RWPE1 (cell line): ENCODE data around the gene PID1.

Source experiments
- CTCF ChIA-PET: fragments of 350-600 bp; sonication (Branson Sonifier 250); formaldehyde crosslinking; extraction: SDS; loops from one replicate; lab custom pipeline; 2021; lab: Yijun Ruan, JAX
- POLR2A ChIA-PET: fragments of 400-600 bp; formaldehyde crosslinking; extraction: SDS; loops from one replicate; lab custom pipeline; 2020; ENCODE audit warnings: antibody characterized with exemption; ENCODE audit not compliant: low non-redundant PET; lab: Yijun Ruan, JAX
- DNase-seq: peaks from one replicate; pipeline ENCODE4 v3.0.0; 2012; ENCODE audit warnings: low spot score
- H3K27ac ChIP-seq: fragments of 450-650 bp; 2 replicates; pipeline ENCODE4 v1.5.1; 2017
- TF ChIP-seq, protein P1 (sequence below): fragments of 450-650 bp; conservative IDR thresholded peaks from 2 replicates; pipeline ENCODE4 v1.5.1; 2017; ENCODE audit warnings: low read depth, mild to moderate bottlenecking

Gene PID1, protein sequence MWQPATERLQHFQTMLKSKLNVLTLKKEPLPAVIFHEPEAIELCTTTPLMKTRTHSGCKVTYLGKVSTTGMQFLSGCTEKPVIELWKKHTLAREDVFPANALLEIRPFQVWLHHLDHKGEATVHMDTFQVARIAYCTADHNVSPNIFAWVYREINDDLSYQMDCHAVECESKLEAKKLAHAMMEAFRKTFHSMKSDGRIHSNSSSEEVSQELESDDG

DNA sequence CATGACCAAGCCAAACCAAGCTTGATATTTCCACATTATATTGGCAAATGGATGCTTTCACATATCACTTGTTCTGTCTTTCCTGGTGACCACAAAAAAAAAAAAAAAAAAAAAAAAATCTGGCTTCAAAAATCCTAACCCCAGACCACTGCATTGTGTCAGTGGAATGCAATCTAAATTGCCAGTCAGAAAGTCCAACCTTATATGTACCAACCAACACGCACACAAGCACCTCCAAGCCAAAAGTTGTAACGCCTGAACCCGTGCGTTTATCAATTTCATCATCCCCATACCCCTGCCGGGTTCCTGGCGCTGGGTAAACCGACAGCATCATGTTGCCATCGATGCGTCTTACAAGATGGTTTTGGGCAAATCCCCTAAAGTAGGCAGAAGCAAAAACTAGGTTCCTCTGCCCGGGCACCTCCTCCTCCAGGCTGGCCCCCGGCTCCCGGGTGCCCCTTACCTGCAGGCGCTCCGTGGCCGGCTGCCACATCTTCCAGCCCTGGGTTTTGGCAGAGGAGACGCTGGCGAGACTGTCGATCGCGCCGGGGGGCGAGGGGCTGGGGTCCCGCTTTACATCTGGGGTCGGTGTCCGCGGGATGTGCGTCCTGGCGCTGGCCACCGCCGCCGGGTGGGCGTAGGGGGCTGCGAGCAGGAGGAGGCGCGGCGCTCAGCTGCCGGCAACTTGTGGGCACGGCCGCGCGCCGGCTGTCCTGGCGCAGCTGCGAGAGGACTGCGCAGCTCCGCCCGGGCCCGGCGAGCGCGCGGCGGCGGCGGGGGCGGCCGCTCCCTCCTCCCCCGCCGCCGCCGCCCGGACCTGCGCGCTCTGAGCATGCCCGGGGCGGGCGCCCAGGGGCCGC, at the start of gene PID1:
Gene PID1 (minus strand): TSS at position 737 of the 860 bp plus-strand sequence. CDS start 244 bp downstream, at position 493.
- TF ChIP-seq, protein P1, sequence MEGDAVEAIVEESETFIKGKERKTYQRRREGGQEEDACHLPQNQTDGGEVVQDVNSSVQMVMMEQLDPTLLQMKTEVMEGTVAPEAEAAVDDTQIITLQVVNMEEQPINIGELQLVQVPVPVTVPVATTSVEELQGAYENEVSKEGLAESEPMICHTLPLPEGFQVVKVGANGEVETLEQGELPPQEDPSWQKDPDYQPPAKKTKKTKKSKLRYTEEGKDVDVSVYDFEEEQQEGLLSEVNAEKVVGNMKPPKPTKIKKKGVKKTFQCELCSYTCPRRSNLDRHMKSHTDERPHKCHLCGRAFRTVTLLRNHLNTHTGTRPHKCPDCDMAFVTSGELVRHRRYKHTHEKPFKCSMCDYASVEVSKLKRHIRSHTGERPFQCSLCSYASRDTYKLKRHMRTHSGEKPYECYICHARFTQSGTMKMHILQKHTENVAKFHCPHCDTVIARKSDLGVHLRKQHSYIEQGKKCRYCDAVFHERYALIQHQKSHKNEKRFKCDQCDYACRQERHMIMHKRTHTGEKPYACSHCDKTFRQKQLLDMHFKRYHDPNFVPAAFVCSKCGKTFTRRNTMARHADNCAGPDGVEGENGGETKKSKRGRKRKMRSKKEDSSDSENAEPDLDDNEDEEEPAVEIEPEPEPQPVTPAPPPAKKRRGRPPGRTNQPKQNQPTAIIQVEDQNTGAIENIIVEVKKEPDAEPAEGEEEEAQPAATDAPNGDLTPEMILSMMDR: no peak
- peak; percentile 56 for DNase-seq
- ChIA-PET POLR2A (no interaction called here), CTCF (interaction anchor here (0.5 to 0.6 kb wide), 2 partner anchors 74 to 242 kb away, joined by 3 read pairs; no protein-coding TSS in a partner anchor)
- peak within 1 kb of the TSS; percentile 74 for H3K27ac ChIP-seq

DNA sequence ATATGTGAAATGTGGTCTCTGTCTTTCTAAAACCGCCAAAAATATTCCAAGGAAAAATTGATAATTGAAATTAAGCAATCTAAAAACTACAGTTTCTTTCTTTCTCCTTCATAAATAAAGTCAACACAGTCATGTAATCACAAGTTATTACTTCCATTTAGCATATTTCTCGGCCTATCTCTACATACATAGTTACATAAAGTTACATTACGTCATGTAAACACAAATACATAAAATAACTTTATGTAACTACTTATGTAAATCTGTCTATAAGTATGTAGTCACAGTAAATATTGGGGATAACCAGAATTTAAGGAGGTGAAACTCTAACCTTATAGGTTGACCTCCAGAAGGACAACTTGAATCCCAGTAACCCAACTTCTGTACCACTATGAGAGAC, 48.5 kb upstream of the PID1 start:
- DNase-seq: no peak
- ChIA-PET CTCF (no interaction called here), POLR2A (no interaction called here)
- TF ChIP-seq, protein P1: no peak
- no peak overlapping the region for H3K27ac ChIP-seq

DNA sequence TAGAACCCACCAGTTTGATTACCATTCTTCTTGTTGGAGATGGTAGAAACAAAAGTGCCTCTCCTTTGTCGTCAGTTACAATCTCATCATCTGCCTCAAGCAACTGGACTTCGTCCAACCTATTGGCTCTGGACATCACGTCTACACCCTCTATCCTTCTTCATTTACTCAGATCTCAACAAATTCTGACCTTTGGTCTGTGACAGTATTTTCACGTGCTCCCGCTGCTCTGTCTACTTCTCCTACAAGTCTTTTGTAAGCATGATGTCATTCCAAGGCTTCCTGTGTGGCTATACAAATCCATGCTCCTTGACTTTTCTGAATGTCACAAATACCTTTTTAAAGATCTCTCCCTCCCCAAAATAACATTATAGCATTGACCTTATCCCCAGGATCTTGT, 43.0 kb upstream of the PID1 start:
- no peak for DNase-seq
- ChIA-PET CTCF (no interaction called here), POLR2A (no interaction called here)
- peak overlapping the region; percentile 32; the same call in 1 of the 2 replicates for H3K27ac ChIP-seq
- TF ChIP-seq, protein P1: no peak

DNA sequence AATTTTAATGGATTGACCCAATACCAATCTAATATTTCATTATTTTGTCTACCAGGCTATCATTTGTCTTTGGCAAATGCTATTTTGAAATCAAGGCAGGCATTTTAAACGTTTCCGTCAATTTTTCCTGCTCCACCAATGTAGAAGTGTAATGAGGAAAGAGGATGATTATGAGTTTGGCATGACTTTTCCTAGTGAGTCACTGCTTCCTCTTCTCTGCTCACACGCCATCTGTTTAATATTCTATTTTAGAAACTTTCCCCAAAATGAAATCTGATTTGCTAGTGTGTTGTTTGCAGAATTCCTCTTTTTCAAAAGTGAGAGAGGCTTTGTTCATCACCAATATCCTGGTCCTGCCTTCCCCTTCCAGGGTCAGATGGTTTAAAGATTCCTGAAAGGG, 42.5 kb upstream of the PID1 start:
- ChIA-PET POLR2A (no interaction called here), CTCF (no interaction called here)
- peak; percentile 54 for DNase-seq
- H3K27ac ChIP-seq: no peak overlapping the region
- TF ChIP-seq, protein P1: no peak

DNA sequence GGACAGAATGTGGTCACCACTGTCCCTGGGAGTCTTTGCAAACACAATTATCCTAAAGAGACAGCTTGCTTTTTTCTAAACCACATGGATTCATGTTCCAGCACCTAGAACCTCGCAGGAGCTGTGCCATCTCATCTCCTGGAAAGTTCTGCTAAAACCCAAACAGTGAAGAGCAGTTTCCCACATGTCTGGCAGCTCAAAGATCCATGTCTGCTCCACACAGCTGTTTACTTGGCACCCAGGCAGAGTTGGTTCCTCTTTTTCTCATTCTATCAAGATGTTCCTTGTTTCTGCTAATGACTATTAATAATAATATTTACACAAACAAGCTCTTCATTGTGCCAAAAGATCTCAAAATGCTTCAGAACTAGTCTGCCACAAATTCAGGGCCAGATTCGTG, 30.1 kb upstream of the PID1 start:
- DNase-seq: no peak
- POLR2A ChIA-PET: no interaction called here
- TF ChIP-seq, protein P1: no peak
- CTCF ChIA-PET: interaction anchor here (1.0 kb wide), 1 partner anchor 555 kb away, joined by 3 read pairs; no protein-coding TSS in a partner anchor
- no peak overlapping the region for H3K27ac ChIP-seq

DNA sequence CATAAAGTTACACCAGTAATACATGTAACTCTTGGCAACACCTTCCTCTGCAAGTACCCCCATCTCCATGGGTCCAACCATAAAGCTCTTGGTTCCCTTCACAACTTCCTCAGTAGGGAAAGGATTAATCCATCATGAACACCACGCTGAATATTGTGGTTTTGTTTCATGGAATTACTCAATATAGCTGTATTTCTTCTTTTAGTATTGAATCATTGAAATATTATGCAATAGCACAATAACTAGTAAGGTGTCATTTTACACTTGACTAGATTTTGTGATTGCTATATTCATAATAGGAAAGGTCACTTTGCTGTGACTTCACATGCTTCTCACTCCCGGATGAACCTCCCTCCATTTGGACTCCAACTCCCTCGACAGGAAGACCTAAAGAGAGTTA, 29.7 kb upstream of the PID1 start:
- no peak overlapping the region for H3K27ac ChIP-seq
- POLR2A ChIA-PET: no interaction called here
- TF ChIP-seq, protein P1: no peak
- CTCF ChIA-PET: interaction anchor here (1.0 kb wide), 1 partner anchor 554 kb away, joined by 3 read pairs; no protein-coding TSS in a partner anchor
- peak; percentile 28 for DNase-seq
